ENCODE results near the gene FNBP1. TPM values are rescaled to one million over a fixed set of nuclear protein-coding genes. Genes with fewer than 3 reads are reported as not detected.

Gene FNBP1
- total and polyA plus RNA-seq, 10 of the 15 experiments (the other 5 are each of a cell fraction or from before 2014, with no cell fraction given): 64.5 to 353 (median 179) TPM

DNA sequence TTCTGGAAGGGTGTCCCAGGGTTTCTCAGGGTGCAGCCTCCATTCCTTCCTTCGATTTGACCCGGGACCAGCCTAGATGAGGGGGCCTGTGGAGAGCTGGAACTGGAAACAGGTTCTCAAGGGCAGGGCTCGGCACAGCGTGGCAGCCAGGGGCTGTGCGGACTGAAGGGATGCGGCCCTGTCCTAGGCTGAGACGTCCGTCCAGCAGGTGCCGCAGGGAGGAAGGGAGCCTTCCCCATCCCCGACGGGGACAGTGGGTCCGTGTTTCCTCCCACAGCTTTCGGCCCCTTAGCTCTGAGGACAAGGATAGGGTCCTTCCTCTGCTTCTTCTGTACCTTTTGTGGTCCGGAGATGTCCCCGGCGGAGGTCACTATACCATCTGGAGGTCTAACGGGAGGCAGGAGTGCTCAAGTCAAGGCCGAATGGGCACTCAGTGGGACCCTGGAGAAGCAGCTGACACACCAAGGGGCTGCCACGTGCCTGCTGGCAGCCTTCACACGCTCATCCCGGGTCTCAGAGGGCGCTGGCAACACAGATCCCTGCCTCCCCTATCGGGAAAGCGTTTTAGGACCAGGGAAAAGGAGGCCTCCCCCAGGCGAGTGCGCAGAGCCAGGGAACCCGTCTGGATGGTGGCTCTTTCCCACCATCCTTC lies 157.8 kb downstream of the FNBP1 start:
- BruUV-seq (replicated peaks): TSS peak; percentile 12
- peaks cover 57% of the 10 kb centered on the region for H3K4me1 ChIP-seq (ENCODE audit: control insufficient read depth, insufficient read depth, low read length)
- POLR2A ChIA-PET: interaction anchor here (0.7 to 5.2 kb wide), 9 partner anchors 21 to 159 kb away, joined by 3 to 79 read pairs (median 4); partner anchors contain the start of gene C9orf78
- CTCF ChIA-PET: interaction anchor here (0.7 to 2.8 kb wide), 25 partner anchors 10 to 358 kb away, joined by 3 to 19 read pairs (median 4); no protein-coding TSS in a partner anchor
- H3K79me2 ChIP-seq (ENCODE audit: control insufficient read depth, insufficient read depth, low read length): peaks cover 41% of the 10 kb centered on the region
- ATAC-seq: peak; percentile 19
- H3K9ac ChIP-seq (ENCODE audit: control insufficient read depth, insufficient read depth, low read length): peak overlapping the region; percentile 90
- intact Hi-C loops (cut with micrococcal nuclease; ENCODE audit: unreplicated experiment): loop anchor here (5.0 kb wide), 2 partner anchors 122 to 212 kb away; no protein-coding TSS in a partner anchor
- H3K4me2 ChIP-seq (ENCODE audit: control insufficient read depth, insufficient read depth): peak overlapping the region; percentile 100
- no peaks in the 10 kb centered on the region; the same call in 1 of the 2 replicates for H4K20me1 ChIP-seq (ENCODE audit: control insufficient read depth, insufficient read depth)
- peak overlapping the region; percentile 74 for H3K4me3 ChIP-seq
- peak; percentile 20 for DNase-seq (ENCODE audit: low read depth, low spot score)
- 3% methylated on average over 27 of the region's 27 CpGs for WGBS (ENCODE audit: insufficient coverage, insufficient replicate concordance, low lambda C conversion rate, missing lambda C conversion rate)
- H3K27me3 ChIP-seq (replicated peaks in 1 of 2; ENCODE audit: control insufficient read depth in 2 of 2, insufficient read depth in 2 of 2, low read length in 1 of 2): no peaks in the 10 kb centered on the region
- peak overlapping the region; percentile 96 for H3K27ac ChIP-seq (ENCODE audit: control insufficient read depth, insufficient read depth)
- no peaks in the 10 kb centered on the region for H3K9me3 ChIP-seq (replicated peaks; ENCODE audit: control insufficient read depth, insufficient read depth, low read length)
- peak overlapping the region; percentile 19; the same call in 1 of the 2 replicates for H2AFZ ChIP-seq (ENCODE audit: control insufficient read depth, low read depth, low read length)
- H3K36me3 ChIP-seq (ENCODE audit: control insufficient read depth in 2 of 2, insufficient read depth in 2 of 2, low read length in 1 of 2): peaks cover 5 to 8% of the 10 kb centered on the region in 2 experiments
- RAD21 ChIA-PET (ENCODE audit: unreplicated experiment): interaction anchor here (1.0 to 5.4 kb wide), 9 partner anchors 34 to 214 kb away, joined by 3 to 89 read pairs (median 7); no protein-coding TSS in a partner anchor
- SMC1A ChIA-PET (ENCODE audit: uncharacterized antibody, unreplicated experiment): interaction anchor here (0.7 to 3.1 kb wide), 20 partner anchors 12 to 243 kb away, joined by 3 to 29 read pairs (median 4); partner anchors contain the start of gene C9orf78
- no peak for FAIRE-seq
- in situ Hi-C loops (cut with MboI): loop anchor here (5.0 kb wide), 2 partner anchors 107 to 157 kb away; partner anchors contain the start of gene FNBP1
- TF ChIP-seq RAD51 (IDR thresholded peaks at IDR 0.05): 0 out of 2 replicates have a peak, but pooled peaks have one; percentile 12
- no peak for TF ChIP-seq CREM (IDR thresholded peaks at IDR 0.05; ENCODE audit: low read depth)
- no peak; the same call in 1 of the 2 replicates for TF ChIP-seq IKZF1 (conservative IDR thresholded peaks at IDR 0.05)
- TF ChIP-seq, protein P1, sequence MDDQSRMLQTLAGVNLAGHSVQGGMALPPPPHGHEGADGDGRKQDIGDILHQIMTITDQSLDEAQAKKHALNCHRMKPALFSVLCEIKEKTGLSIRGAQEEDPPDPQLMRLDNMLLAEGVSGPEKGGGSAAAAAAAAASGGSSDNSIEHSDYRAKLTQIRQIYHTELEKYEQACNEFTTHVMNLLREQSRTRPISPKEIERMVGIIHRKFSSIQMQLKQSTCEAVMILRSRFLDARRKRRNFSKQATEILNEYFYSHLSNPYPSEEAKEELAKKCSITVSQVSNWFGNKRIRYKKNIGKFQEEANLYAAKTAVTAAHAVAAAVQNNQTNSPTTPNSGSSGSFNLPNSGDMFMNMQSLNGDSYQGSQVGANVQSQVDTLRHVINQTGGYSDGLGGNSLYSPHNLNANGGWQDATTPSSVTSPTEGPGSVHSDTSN (IDR thresholded peaks at IDR 0.05; ENCODE audit: insufficient replicate concordance, low read depth, low read length): no peak
- TF ChIP-seq TCF3 (IDR thresholded peaks at IDR 0.05; ENCODE audit: borderline replicate concordance, insufficient read depth, low read depth, low read length): 0 out of 2 replicates have a peak, but pooled peaks have one; percentile 17
- no peak for TF ChIP-seq FOS (IDR thresholded peaks at IDR 0.05; ENCODE audit: borderline replicate concordance, extremely low read depth, insufficient read length)
- no peak for TF ChIP-seq SUZ12 (IDR thresholded peaks at IDR 0.05; ENCODE audit: unreplicated experiment)
- no peak for TF ChIP-seq RCOR1 (conservative IDR thresholded peaks at IDR 0.05; ENCODE audit: low read depth, low read length)
- no peak for TF ChIP-seq SMAD1 (IDR thresholded peaks at IDR 0.05; ENCODE audit: low read depth, partially characterized antibody)
- TF ChIP-seq BACH1 (IDR thresholded peaks at IDR 0.05; ENCODE audit: borderline replicate concordance): no peak
- TF ChIP-seq EZH2 (IDR thresholded peaks at IDR 0.05; ENCODE audit: borderline replicate concordance, control insufficient read depth, low read depth, low read length): no peak
- TF ChIP-seq, protein P2, sequence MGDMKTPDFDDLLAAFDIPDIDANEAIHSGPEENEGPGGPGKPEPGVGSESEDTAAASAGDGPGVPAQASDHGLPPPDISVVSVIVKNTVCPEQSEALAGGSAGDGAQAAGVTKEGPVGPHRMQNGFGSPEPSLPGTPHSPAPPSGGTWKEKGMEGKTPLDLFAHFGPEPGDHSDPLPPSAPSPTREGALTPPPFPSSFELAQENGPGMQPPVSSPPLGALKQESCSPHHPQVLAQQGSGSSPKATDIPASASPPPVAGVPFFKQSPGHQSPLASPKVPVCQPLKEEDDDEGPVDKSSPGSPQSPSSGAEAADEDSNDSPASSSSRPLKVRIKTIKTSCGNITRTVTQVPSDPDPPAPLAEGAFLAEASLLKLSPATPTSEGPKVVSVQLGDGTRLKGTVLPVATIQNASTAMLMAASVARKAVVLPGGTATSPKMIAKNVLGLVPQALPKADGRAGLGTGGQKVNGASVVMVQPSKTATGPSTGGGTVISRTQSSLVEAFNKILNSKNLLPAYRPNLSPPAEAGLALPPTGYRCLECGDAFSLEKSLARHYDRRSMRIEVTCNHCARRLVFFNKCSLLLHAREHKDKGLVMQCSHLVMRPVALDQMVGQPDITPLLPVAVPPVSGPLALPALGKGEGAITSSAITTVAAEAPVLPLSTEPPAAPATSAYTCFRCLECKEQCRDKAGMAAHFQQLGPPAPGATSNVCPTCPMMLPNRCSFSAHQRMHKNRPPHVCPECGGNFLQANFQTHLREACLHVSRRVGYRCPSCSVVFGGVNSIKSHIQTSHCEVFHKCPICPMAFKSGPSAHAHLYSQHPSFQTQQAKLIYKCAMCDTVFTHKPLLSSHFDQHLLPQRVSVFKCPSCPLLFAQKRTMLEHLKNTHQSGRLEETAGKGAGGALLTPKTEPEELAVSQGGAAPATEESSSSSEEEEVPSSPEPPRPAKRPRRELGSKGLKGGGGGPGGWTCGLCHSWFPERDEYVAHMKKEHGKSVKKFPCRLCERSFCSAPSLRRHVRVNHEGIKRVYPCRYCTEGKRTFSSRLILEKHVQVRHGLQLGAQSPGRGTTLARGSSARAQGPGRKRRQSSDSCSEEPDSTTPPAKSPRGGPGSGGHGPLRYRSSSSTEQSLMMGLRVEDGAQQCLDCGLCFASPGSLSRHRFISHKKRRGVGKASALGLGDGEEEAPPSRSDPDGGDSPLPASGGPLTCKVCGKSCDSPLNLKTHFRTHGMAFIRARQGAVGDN (IDR thresholded peaks at IDR 0.05): no peak
- TF ChIP-seq ZNF24 (IDR thresholded peaks at IDR 0.05): no peak
- TF ChIP-seq NFYA (IDR thresholded peaks at IDR 0.05; ENCODE audit: borderline replicate concordance, low read depth, low read length): no peak
- TF ChIP-seq, protein P3, sequence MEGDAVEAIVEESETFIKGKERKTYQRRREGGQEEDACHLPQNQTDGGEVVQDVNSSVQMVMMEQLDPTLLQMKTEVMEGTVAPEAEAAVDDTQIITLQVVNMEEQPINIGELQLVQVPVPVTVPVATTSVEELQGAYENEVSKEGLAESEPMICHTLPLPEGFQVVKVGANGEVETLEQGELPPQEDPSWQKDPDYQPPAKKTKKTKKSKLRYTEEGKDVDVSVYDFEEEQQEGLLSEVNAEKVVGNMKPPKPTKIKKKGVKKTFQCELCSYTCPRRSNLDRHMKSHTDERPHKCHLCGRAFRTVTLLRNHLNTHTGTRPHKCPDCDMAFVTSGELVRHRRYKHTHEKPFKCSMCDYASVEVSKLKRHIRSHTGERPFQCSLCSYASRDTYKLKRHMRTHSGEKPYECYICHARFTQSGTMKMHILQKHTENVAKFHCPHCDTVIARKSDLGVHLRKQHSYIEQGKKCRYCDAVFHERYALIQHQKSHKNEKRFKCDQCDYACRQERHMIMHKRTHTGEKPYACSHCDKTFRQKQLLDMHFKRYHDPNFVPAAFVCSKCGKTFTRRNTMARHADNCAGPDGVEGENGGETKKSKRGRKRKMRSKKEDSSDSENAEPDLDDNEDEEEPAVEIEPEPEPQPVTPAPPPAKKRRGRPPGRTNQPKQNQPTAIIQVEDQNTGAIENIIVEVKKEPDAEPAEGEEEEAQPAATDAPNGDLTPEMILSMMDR (IDR thresholded peaks at IDR 0.05 in 2 of 3, conservative IDR thresholded peaks at IDR 0.05 in 1 of 3; ENCODE audit: control insufficient read depth in 2 of 3, extremely low read depth in 1 of 3, insufficient read depth in 1 of 3, low read depth in 3 of 3, low read length in 3 of 3): peak; percentile 21 to 54 (median 48); a peak in 4 of 6 replicates
